Prostate gland (tissue), 2 donors: Measurements from ENCODE around the gene AGPAT1.
A peak's percentile ranks its signal among the peaks of the same experiment; 100 is the strongest.

Source experiments
- POLR2A ChIP-seq: fragments of 450-650 bp; IDR thresholded peaks from one replicate; pipeline ENCODE4 v1.6.1; 2016; ENCODE audit warnings: antibody characterized with exemption, mild to moderate bottlenecking
- TF ChIP-seq, protein P1 (sequence below), 4 experiments: fragments of 200-600 bp in 2 of 4; fragments of 450-650 bp in 2 of 4; sonication (generic) in 2 of 4; IDR thresholded peaks; 1 replicate in 3 of 4; 2 replicates in 1 of 4; pipeline ENCODE4 v1.5.1; 2016 to 2019; ENCODE audit warnings: antibody characterized with exemption in 4 of 4, mild to moderate bottlenecking in 2 of 4, moderate library complexity in 2 of 4

DNA sequence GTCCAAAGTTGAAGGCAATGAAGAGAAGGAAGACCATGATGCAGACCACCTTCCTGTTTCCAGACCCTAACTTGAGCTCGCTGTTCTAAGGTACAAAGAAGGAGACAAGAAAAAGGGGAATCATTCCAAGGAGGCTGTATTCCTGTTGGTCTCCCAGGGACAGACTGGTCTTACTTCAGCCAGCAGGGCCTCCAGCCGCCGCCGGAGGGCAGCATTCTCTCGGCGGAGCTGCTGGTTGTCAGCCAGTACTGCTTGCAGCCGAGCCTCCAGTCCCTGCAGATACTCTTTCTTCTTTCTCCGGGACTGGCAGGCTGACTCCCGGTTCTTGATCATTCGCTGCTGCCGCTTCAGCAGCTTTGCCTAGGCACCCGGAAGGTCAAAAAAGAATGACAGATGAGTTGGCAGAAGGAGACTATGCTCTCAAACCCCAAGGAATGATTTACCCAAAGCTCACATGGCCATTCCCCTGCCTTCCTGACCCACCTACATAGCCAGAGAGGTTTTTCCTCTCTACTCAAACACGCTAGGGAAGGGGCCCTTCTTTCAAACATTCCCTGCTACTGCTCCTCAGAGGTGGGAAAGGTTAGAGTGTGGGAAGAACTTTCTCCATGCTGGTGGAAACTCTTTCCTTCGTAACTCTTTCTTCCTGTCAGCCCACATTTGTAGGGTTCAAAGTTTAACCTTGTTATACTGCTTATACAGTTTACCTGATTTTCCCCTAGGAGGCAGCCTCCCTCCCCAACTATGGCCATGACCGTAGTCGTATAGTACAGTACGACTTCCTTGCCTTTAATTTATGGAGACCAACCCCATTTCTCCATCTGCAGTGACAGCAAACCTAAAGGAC lies 56.9 kb downstream of the AGPAT1 start:
- TF ChIP-seq, protein P1, sequence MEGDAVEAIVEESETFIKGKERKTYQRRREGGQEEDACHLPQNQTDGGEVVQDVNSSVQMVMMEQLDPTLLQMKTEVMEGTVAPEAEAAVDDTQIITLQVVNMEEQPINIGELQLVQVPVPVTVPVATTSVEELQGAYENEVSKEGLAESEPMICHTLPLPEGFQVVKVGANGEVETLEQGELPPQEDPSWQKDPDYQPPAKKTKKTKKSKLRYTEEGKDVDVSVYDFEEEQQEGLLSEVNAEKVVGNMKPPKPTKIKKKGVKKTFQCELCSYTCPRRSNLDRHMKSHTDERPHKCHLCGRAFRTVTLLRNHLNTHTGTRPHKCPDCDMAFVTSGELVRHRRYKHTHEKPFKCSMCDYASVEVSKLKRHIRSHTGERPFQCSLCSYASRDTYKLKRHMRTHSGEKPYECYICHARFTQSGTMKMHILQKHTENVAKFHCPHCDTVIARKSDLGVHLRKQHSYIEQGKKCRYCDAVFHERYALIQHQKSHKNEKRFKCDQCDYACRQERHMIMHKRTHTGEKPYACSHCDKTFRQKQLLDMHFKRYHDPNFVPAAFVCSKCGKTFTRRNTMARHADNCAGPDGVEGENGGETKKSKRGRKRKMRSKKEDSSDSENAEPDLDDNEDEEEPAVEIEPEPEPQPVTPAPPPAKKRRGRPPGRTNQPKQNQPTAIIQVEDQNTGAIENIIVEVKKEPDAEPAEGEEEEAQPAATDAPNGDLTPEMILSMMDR (IDR thresholded peaks at IDR 0.05): peak; percentile 63 to 96 (median 92)
- TF ChIP-seq POLR2A: no peak
